ENCODE results near the gene CHID1. TPM values are rescaled to one million over a fixed set of nuclear protein-coding genes. Genes with fewer than 3 reads are reported as not detected.

The CHID1 gene
- polyA plus RNA-seq, 1 donor, result 82.9 TPM

GRCh38 chr11:911031-911889 is 650 bp upstream of the CHID1 start:
- Histone ChIP-seq H3K9me3 (ENCODE audit: control insufficient read depth, low read depth, low read length) (no peaks in the 10 kb centered on the region), H3K4me1 (ENCODE audit: control insufficient read depth, insufficient read depth, low read length) (peaks cover 10% of the 10 kb centered on the region), H3K4me3 (ENCODE audit: low read length) (peak overlapping the region; percentile 69), H3K36me3 (ENCODE audit: control insufficient read depth, insufficient read depth, low read length) (peaks cover 5% of the 10 kb centered on the region), H3K27ac (ENCODE audit: low read length) (peak overlapping the region; percentile 52), H3K27me3 (ENCODE audit: control insufficient read depth, insufficient read depth, low read length) (no peaks in the 10 kb centered on the region)
- no CpG with 5 or more reads among the region's 68 CpGs for WGBS (ENCODE audit: insufficient coverage, low lambda C conversion rate)
- no peak for DNase-seq

DNA sequence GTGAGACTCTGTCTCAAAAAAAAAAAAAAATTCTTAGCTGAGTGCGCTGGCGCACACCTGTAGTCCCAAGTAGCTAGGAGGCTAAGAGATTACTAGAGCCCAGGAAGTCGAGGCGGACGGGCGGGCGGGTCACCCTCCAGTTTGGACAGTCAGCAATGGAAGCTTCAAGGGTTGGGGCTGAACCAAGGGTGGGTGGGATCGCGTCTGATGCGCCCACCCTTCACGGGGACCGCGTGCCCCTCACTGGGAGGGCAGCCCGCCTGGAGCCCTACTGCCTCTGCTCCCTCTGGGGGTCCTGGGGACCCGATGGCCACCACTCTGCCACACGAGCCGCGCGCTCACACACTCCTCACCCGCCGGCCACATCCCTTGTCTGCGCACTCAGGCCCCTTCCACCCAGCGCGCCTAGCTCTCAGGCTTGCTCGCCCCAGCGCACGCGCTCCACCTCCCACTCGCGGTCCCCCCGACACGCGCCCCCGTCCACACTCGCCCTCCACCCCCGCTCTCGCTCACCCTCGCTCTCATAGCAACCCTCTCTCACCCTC is 494 bp downstream of the CHID1 start:
- Histone ChIP-seq H3K4me3 (ENCODE audit: low read length) (peak overlapping the region; percentile 72), H3K4me1 (ENCODE audit: control insufficient read depth, insufficient read depth, low read length) (peaks cover 10% of the 10 kb centered on the region), H3K36me3 (ENCODE audit: control insufficient read depth, insufficient read depth, low read length) (peaks cover 6% of the 10 kb centered on the region), H3K27me3 (ENCODE audit: control insufficient read depth, insufficient read depth, low read length) (no peaks in the 10 kb centered on the region), H3K9me3 (ENCODE audit: control insufficient read depth, low read depth, low read length) (no peaks in the 10 kb centered on the region), H3K27ac (ENCODE audit: low read length) (no peak overlapping the region)
- no CpG with 5 or more reads among the region's 38 CpGs for WGBS (ENCODE audit: insufficient coverage, low lambda C conversion rate)
- no peak for DNase-seq

- WGBS (ENCODE audit: insufficient coverage, low lambda C conversion rate), result no CpG with 5 or more reads among the region's 11 CpGs
- no peaks in the 10 kb centered on the region for H3K9me3 ChIP-seq (ENCODE audit: control insufficient read depth, low read depth, low read length)
- no peak for DNase-seq
- peaks cover 10% of the 10 kb centered on the region for H3K4me1 ChIP-seq (ENCODE audit: control insufficient read depth, insufficient read depth, low read length)
- no peak overlapping the region for H3K27ac ChIP-seq (ENCODE audit: low read length)
- H3K36me3 ChIP-seq (ENCODE audit: control insufficient read depth, insufficient read depth, low read length), result peaks cover 12% of the 10 kb centered on the region
- H3K4me3 ChIP-seq (ENCODE audit: low read length), result peak overlapping the region; percentile 72
- no peaks in the 10 kb centered on the region for H3K27me3 ChIP-seq (ENCODE audit: control insufficient read depth, insufficient read depth, low read length)
These were observed 1.2 kb downstream of the CHID1 start for GRCh38 chr11:909406-909805.

- DNase-seq, result no peak
- H3K27ac ChIP-seq (ENCODE audit: low read length), result no peak overlapping the region
- peaks cover 20% of the 10 kb centered on the region for H3K36me3 ChIP-seq (ENCODE audit: control insufficient read depth, insufficient read depth, low read length)
- H3K4me3 ChIP-seq (ENCODE audit: low read length), result no peak overlapping the region
- WGBS (ENCODE audit: insufficient coverage, low lambda C conversion rate), result no CpG with 5 or more reads among the region's 5 CpGs
- H3K27me3 ChIP-seq (ENCODE audit: control insufficient read depth, insufficient read depth, low read length), result no peaks in the 10 kb centered on the region
- H3K9me3 ChIP-seq (ENCODE audit: control insufficient read depth, low read depth, low read length), result no peaks in the 10 kb centered on the region
- peaks cover 10% of the 10 kb centered on the region for H3K4me1 ChIP-seq (ENCODE audit: control insufficient read depth, insufficient read depth, low read length)
These were observed 2.3 kb downstream of the CHID1 start for GRCh38 chr11:908273-908672.

DNA sequence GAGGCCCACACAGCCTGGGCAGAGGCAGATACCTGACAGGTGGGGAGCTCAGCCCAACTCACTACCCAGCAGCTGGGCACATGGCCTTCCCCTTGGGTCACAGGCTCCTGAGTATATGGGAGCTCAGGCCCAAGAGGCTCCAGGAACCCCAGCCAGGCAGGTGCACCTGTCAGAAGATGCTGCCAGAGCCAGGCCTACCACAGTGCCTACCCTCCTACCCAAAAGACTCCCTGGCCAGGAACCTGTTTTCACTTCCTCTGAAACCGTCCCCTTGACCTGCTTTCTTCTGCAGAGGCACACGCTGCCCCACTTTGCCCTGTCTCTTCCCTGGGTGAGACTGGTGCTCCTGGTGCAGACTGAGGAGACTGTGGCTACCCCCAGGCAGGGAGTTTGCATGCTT is 2.9 kb downstream of the CHID1 start:
- H3K36me3 ChIP-seq (ENCODE audit: control insufficient read depth, insufficient read depth, low read length), result peaks cover 26% of the 10 kb centered on the region
- H3K4me1 ChIP-seq (ENCODE audit: control insufficient read depth, insufficient read depth, low read length), result peaks cover 10% of the 10 kb centered on the region
- H3K27ac ChIP-seq (ENCODE audit: low read length), result no peak overlapping the region
- H3K9me3 ChIP-seq (ENCODE audit: control insufficient read depth, low read depth, low read length), result no peaks in the 10 kb centered on the region
- no peak for DNase-seq
- no peaks in the 10 kb centered on the region for H3K27me3 ChIP-seq (ENCODE audit: control insufficient read depth, insufficient read depth, low read length)
- WGBS (ENCODE audit: insufficient coverage, low lambda C conversion rate), result no CpG with 5 or more reads among the region's 2 CpGs
- no peak overlapping the region for H3K4me3 ChIP-seq (ENCODE audit: low read length)

- no peak overlapping the region for H3K4me3 ChIP-seq (ENCODE audit: low read length)
These were observed 4.7 kb downstream of the CHID1 start for GRCh38 chr11:905952-906351.

GRCh38 chr11:904380-904779 is 6.2 kb downstream of the CHID1 start:
- Histone ChIP-seq H3K9me3 (ENCODE audit: control insufficient read depth, low read depth, low read length) (no peaks in the 10 kb centered on the region), H3K4me1 (ENCODE audit: control insufficient read depth, insufficient read depth, low read length) (peaks cover under 1% of the 10 kb centered on the region), H3K36me3 (ENCODE audit: control insufficient read depth, insufficient read depth, low read length) (peaks cover 56% of the 10 kb centered on the region), H3K27ac (ENCODE audit: low read length) (no peak overlapping the region), H3K4me3 (ENCODE audit: low read length) (no peak overlapping the region), H3K27me3 (ENCODE audit: control insufficient read depth, insufficient read depth, low read length) (no peaks in the 10 kb centered on the region)
- DNase-seq, result no peak
- no CpG with 5 or more reads among the region's 7 CpGs for WGBS (ENCODE audit: insufficient coverage, low lambda C conversion rate)

More at GRCh38 chr11:905952-906351, 4.7 kb downstream of the CHID1 start:
- no CpG with 5 or more reads among the region's 7 CpGs for WGBS (ENCODE audit: insufficient coverage, low lambda C conversion rate)
- DNase-seq, result no peak
- no peaks in the 10 kb centered on the region for H3K9me3 ChIP-seq (ENCODE audit: control insufficient read depth, low read depth, low read length)
- H3K36me3 ChIP-seq (ENCODE audit: control insufficient read depth, insufficient read depth, low read length), result peaks cover 40% of the 10 kb centered on the region
- peaks cover 5% of the 10 kb centered on the region for H3K4me1 ChIP-seq (ENCODE audit: control insufficient read depth, insufficient read depth, low read length)
- no peaks in the 10 kb centered on the region for H3K27me3 ChIP-seq (ENCODE audit: control insufficient read depth, insufficient read depth, low read length)
- no peak overlapping the region for H3K27ac ChIP-seq (ENCODE audit: low read length)

DNA sequence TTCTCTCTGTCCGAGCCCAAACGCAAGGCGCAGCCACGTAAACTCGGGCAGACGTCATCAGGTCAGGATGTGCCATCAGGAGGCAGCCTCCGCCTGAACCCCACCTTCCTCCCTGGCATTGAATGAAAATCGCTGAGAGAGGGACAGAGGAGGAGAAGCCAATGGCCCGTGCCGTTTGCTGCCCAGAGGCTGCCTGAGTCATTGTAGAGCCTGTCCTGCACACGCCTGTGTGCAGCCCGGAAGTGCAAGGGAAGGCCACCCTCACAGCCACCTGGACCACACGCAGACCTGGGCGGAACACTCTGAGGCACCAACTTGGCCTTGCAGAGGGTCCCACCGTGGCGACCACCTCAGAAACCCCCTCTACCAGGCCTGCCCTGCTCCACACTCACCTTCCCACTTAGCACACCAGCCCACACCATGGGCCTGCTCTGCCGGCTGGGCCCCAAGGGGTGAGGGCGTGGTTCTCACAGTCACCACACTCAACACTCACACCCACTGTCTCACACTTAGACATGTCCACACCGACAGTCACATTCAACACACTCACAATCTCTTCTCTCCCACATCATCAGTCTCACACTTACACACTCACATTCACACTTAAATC is 9.1 kb downstream of the CHID1 start:
- Histone ChIP-seq H3K36me3 (ENCODE audit: control insufficient read depth, insufficient read depth, low read length) (peaks cover 67% of the 10 kb centered on the region), H3K9me3 (ENCODE audit: control insufficient read depth, low read depth, low read length) (no peaks in the 10 kb centered on the region), H3K4me3 (ENCODE audit: low read length) (no peak overlapping the region), H3K27me3 (ENCODE audit: control insufficient read depth, insufficient read depth, low read length) (no peaks in the 10 kb centered on the region), H3K4me1 (ENCODE audit: control insufficient read depth, insufficient read depth, low read length) (no peaks in the 10 kb centered on the region), H3K27ac (ENCODE audit: low read length) (no peak overlapping the region)
- no CpG with 5 or more reads among the region's 19 CpGs for WGBS (ENCODE audit: insufficient coverage, low lambda C conversion rate)
- no peak for DNase-seq

DNA sequence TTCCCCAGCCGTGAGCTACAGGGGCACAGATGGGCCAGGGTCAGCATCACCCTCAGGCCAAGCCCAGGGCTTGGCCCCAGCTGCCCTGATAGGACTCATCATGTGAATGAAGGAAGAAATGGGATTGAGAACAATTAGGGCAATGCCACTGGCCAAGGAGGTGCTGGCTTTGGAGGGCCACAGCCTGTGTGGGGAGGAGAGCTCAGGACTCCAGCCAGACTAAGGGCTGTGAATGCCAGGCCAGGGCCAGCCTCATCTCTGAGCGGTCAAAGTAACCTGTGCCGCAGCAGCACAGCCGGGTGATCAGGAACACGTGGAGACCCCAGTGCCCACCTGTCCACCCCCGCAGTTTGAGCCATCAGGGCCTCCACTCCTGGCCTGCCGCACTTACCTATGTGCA is 10.1 kb downstream of the CHID1 start:
- no CpG with 5 or more reads among the region's 7 CpGs for WGBS (ENCODE audit: insufficient coverage, low lambda C conversion rate)
- Histone ChIP-seq H3K4me1 (ENCODE audit: control insufficient read depth, insufficient read depth, low read length) (no peaks in the 10 kb centered on the region), H3K27ac (ENCODE audit: low read length) (no peak overlapping the region), H3K4me3 (ENCODE audit: low read length) (no peak overlapping the region), H3K36me3 (ENCODE audit: control insufficient read depth, insufficient read depth, low read length) (peaks cover 64% of the 10 kb centered on the region), H3K27me3 (ENCODE audit: control insufficient read depth, insufficient read depth, low read length) (no peaks in the 10 kb centered on the region), H3K9me3 (ENCODE audit: control insufficient read depth, low read depth, low read length) (no peaks in the 10 kb centered on the region)
- DNase-seq, result no peak

DNA sequence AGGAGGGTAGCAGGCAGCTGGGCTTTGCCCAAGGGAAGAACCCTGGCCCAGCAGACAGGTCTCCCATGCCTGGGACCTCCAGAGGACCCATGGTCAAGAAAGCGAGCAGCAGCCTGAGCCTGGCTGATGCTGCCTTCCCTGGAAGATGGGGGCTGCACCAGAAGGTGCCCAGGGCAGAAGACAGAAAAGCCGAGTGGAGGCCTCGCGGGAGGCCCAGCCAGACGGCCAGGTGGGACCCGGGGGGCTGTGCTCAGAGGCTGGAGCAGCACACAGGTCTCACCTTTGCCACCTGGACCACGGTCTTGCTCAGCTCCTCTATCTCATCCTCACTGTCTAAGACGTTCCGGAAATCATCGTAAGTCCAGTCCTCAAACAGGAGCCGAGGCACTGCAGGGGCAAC is 10.9 kb downstream of the CHID1 start:
- Histone ChIP-seq H3K27ac (ENCODE audit: low read length) (no peak overlapping the region), H3K4me1 (ENCODE audit: control insufficient read depth, insufficient read depth, low read length) (no peaks in the 10 kb centered on the region), H3K36me3 (ENCODE audit: control insufficient read depth, insufficient read depth, low read length) (peaks cover 60% of the 10 kb centered on the region), H3K4me3 (ENCODE audit: low read length) (no peak overlapping the region), H3K27me3 (ENCODE audit: control insufficient read depth, insufficient read depth, low read length) (no peaks in the 10 kb centered on the region), H3K9me3 (ENCODE audit: control insufficient read depth, low read depth, low read length) (no peaks in the 10 kb centered on the region)
- no peak for DNase-seq
- WGBS (ENCODE audit: insufficient coverage, low lambda C conversion rate), result no CpG with 5 or more reads among the region's 11 CpGs

Data from large intestine (tissue), 3 donors.